HG03175 (cell line): Measurements from ENCODE around the gene GSTA2.
"Not testable (repeated sequence)": the region's sequence is repeated elsewhere in the genome, so short reads cannot be mapped to it uniquely, and the experiment has no call there.

Experiments used
- ATAC-seq: cut with Tn5 transposase; IDR thresholded peaks from one replicate; pipeline ENCODE4 v1.9.1; 2021; ENCODE audit warnings: mild to moderate bottlenecking, moderate library complexity; ENCODE audit not compliant: unreplicated experiment

GSTA2 gene

GRCh38 chr6:52726741-52727535, 36.3 kb downstream of the GSTA2 start:
- no peak for ATAC-seq

GRCh38 chr6:52726193-52726542, 37.1 kb downstream of the GSTA2 start:
- no peak for ATAC-seq

- ATAC-seq = no peak
Observed at GRCh38 chr6:52725535-52726192, 37.6 kb downstream of the GSTA2 start.

GRCh38 chr6:52725143-52725534, 38.1 kb downstream of the GSTA2 start:
- no peak for ATAC-seq

GRCh38 chr6:52724406-52725121, 38.7 kb downstream of the GSTA2 start:
- peak; percentile 98 for ATAC-seq

- no peak for ATAC-seq
Observed at GRCh38 chr6:52724042-52724405, 39.3 kb downstream of the GSTA2 start.

GRCh38 chr6:52720321-52720720, 43.0 kb downstream of the GSTA2 start:
- no peak for ATAC-seq

GRCh38 chr6:52718550-52718949, 44.7 kb downstream of the GSTA2 start:
- no peak for ATAC-seq

GRCh38 chr6:52714761-52715160, 48.5 kb downstream of the GSTA2 start:
- ATAC-seq = not testable (repeated sequence)

- ATAC-seq = no peak
Observed at GRCh38 chr6:52712136-52712535, 51.1 kb downstream of the GSTA2 start.

GRCh38 chr6:52707963-52708680, 55.2 kb downstream of the GSTA2 start:
- ATAC-seq = no peak

GRCh38 chr6:52706001-52706400, 57.3 kb downstream of the GSTA2 start:
- no peak for ATAC-seq

- ATAC-seq = not testable (repeated sequence)
Observed at GRCh38 chr6:52704781-52705502, 58.3 kb downstream of the GSTA2 start.

- no peak for ATAC-seq
Observed at GRCh38 chr6:52704060-52704459, 59.2 kb downstream of the GSTA2 start.
